MG63 (cell line): ENCODE results near the gene ICAM5. TPM values are rescaled to one million over a fixed set of nuclear protein-coding genes. Genes with fewer than 3 reads are reported as not detected.

Experiments
- DNase-seq: peaks from one replicate; pipeline ENCODE4 v3.0.0-alpha.2; 2020
- H3K27me3 ChIP-seq: fragments of 250-450 bp; sonication (Bioruptor Pico); 2 replicates; pipeline ENCODE4 v1.5.1; 2020; ENCODE audit warnings: mild to moderate bottlenecking, moderate library complexity
- H3K36me3 ChIP-seq: fragments of 250-450 bp; sonication (Bioruptor Pico); 2 replicates; pipeline ENCODE4 v1.5.1; 2020; ENCODE audit warnings: mild to moderate bottlenecking, moderate library complexity
- H3K4me3 ChIP-seq: fragments of 250-450 bp; sonication (Bioruptor Pico); 2 replicates; pipeline ENCODE4 v1.5.1; 2020; ENCODE audit warnings: mild to moderate bottlenecking, moderate library complexity
- H3K9me3 ChIP-seq: fragments of 250-450 bp; sonication (Bioruptor Pico); 2 replicates; pipeline ENCODE4 v1.5.1; 2020; ENCODE audit warnings: mild to moderate bottlenecking, moderate library complexity
- total RNA-seq: library from RNA; depleted of rRNA; stranded (reverse); fragments of >200 nt; shearing (Covaris generic); gene quantifications from 2 replicates; pipeline ENCODE4 v1.2.3, GENCODE V29; 2014; ENCODE audit warnings: low replicate concordance

The ICAM5 gene
- total RNA-seq, 1 experiment from 2014 or later: not detected

GRCh38 chr19:10295305-10295846 is 5.6 kb downstream of the ICAM5 start:
- DNase-seq: no peak
- Histone ChIP-seq H3K9me3 (no peaks in the 10 kb centered on the region), H3K4me3 (no peak overlapping the region), H3K36me3 (no peaks in the 10 kb centered on the region), H3K27me3 (peaks cover 56% of the 10 kb centered on the region)

DNA sequence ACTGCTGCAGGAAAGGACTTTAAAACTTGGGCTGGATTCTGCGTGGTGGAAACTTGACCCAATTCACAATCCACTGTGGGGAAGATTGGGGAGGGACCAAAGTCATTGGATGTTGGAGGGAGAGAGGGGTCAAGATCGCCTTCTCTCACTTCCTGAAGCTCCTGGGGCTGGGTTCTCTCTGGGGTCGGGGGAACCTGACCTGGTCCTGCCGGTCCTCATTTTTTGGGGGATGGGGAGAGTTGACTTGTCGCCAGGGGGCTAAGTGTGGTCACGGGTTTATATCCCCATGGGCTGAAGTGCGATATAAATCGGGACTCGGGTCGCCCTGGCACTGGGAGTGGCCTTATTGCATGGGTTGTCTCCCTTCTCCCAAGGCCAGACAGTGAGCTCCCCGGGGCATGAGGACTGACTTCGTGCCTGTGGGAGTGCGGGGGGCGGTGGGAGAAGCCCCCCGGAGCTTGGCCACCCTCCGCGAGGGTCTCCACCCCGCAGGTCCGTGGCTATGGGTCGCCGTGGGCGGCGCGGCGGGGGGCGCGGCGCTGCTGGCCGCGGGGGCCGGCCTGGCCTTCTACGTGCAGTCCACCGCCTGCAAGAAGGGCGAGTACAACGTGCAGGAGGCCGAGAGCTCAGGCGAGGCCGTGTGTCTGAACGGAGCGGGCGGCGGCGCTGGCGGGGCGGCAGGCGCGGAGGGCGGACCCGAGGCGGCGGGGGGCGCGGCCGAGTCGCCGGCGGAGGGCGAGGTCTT is 6.3 kb downstream of the ICAM5 start:
- no peaks in the 10 kb centered on the region for H3K9me3 ChIP-seq
- peaks cover 50% of the 10 kb centered on the region for H3K27me3 ChIP-seq
- no peak overlapping the region for H3K4me3 ChIP-seq
- no peak for DNase-seq
- no peaks in the 10 kb centered on the region for H3K36me3 ChIP-seq

DNA sequence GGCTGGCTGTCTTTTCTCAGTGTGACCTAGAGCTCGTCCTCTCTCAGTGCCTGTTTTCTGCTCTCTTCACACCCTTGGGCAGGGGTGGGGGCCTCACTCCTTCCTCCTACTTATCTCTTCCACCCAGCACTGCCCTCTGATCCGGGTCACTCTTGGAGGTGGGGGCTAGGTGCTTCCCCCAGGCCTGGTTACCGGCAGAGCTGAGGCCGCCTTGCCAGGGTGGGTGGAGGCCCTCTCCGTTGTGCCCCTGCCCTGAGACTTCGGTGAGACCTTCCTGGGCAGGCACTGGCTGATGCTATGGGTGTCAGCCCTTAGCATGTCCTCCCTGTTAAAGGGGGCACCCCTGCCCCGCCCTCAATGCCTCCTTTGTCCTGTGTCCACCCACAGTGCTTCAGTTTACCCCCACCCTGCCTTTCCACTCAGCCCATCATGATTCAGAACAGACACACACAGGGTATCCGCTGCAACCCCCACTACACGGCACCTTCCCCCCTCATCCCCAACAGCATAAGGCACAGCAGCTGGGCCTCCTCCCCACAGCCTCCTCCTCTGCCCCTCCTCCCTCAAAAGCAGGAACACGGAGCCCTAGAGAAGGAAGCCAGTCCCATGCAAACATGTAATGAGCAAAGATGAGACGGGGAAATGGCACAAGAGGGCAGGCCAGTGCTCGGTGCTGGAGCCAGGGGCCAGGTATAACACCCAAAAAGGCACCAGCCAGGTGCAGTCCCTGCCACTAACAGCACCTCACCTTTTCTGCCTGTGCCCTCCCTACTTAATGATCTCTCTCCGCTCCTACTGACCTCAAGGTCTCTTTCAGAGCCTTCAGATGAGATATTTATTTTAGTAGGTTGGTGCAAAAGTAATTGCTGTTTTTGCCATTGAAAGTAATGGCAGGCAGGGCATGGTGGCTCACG is 10.1 kb downstream of the ICAM5 start:
- DNase-seq: no peak
- Histone ChIP-seq H3K9me3 (no peaks in the 10 kb centered on the region), H3K27me3 (peaks cover 12% of the 10 kb centered on the region), H3K4me3 (no peak overlapping the region), H3K36me3 (no peaks in the 10 kb centered on the region)

DNA sequence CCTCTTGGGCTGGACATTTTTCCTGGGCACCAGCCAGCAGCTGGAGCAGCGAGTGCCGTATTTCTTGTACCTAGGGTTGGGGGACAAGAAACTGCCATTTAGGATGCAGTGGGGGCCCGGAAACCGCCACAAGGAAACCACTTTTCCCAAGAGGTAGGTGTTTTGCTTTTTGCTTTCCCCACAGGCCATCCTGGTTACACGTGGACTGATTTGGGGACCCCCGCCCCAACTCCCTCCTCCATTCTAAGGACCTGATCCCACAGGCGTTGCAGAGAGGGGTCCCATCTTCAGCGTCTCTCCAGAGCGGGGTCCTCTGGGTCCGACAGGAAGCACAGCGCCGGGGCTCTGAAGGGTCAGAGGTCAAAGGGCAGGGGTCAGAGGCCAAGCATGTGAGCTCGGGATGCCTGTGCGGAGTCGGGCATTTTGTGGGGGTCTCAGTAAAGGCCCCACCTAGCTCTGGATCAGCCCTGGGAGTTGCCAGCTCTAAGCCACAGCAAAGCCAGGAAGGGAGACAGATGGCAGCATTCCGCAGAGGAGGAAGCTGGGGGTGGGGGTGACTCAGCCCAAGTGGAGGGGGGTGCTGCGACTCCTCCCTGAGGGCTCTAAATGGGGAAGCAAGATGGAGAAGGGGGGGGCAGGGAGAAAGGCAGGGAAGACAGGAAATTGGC is 15.5 kb downstream of the ICAM5 start:
- Histone ChIP-seq H3K27me3 (no peaks in the 10 kb centered on the region; the same call in none of the 2 replicates), H3K4me3 (no peak overlapping the region), H3K36me3 (peaks cover 4% of the 10 kb centered on the region), H3K9me3 (no peaks in the 10 kb centered on the region)
- DNase-seq: peak; percentile 72

DNA sequence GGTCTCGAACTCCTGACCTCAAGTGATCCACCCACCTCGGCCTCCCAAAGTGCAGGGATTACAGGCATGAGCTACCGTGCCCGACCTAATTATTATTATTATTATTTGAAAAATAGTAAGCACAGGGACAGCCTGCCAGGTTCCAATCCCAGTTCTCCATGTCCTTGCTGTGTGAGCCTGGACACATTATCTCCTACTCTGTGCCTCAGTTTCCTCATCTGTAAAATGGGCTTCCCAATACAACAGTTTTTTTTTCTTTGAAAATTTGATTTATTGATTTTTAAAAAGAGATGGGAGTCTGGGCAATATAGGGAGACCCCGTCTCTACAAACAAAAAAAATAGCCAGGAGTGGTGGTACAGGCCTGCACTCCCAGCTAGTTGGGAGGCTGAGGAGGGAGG is 16.6 kb downstream of the ICAM5 start:
- Histone ChIP-seq H3K4me3 (no peak overlapping the region), H3K27me3 (no peaks in the 10 kb centered on the region; the same call in 1 of the 2 replicates), H3K9me3 (no peaks in the 10 kb centered on the region), H3K36me3 (peaks cover 9% of the 10 kb centered on the region)
- DNase-seq: no peak

- H3K4me3 ChIP-seq: no peak within 1 kb of the TSS
- no peaks in the 10 kb centered on the region for H3K9me3 ChIP-seq
- no peaks in the 10 kb centered on the region for H3K27me3 ChIP-seq
- no peak for DNase-seq
- H3K36me3 ChIP-seq: peaks cover 24% of the 10 kb centered on the region
These were observed 19.7 kb downstream of the ICAM5 start, which contains the start of gene ZGLP1 for GRCh38 chr19:10309423-10309822. Gene ZGLP1, minus strand, starts transcription at chr19:10309815.

DNA sequence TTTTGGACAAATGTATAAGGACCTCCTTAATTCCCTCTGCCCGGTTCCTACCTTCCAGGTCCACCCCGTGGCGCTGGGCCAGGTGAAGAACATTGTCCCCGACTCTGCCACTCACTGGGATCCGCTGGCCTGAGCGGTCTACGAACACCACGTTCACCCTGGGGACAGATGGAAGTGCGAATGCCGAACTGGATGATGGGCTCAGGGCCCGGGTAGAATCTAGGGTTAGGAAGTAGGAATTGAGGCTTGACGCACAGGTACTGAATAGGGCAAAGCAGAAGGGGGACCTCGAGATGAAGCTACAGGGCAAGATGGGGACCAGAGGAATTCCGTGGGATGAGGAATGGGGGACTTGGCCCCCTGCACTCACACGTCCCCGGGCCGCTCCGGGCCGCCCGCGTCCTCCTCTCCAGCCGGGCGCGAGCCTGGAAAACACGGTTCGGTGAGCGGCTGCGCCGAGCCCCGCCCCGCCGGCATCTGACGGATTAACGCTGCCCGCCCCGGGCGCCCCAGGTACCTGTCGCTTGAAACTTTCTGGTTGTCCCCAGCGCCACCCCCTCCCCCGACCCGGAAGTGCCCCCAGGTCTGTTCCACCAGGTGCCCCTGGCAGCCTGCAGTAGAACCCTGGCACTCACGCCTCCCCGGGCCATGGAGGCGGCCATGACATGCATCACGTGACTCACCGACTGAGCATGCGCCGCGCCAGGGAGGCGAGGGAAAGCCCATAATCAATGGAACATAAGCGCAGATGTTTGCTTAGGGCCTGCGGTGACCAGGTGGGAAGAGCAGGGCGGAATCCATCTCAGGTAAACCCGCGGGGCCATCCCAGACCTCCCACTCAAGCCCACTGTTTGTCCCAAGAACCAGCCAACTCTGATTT is 25.8 kb downstream of the ICAM5 start, which contains the start of gene FDX2:
FDX2 (minus strand) TSS at position 681 of the 880 bp plus-strand sequence; CDS start at position 662, 19 bp downstream.
- Histone ChIP-seq H3K36me3 (peaks cover 52% of the 10 kb centered on the region), H3K9me3 (no peaks in the 10 kb centered on the region), H3K4me3 (peak within 1 kb of the TSS; percentile 75), H3K27me3 (no peaks in the 10 kb centered on the region)
- peak; percentile 91 for DNase-seq

DNA sequence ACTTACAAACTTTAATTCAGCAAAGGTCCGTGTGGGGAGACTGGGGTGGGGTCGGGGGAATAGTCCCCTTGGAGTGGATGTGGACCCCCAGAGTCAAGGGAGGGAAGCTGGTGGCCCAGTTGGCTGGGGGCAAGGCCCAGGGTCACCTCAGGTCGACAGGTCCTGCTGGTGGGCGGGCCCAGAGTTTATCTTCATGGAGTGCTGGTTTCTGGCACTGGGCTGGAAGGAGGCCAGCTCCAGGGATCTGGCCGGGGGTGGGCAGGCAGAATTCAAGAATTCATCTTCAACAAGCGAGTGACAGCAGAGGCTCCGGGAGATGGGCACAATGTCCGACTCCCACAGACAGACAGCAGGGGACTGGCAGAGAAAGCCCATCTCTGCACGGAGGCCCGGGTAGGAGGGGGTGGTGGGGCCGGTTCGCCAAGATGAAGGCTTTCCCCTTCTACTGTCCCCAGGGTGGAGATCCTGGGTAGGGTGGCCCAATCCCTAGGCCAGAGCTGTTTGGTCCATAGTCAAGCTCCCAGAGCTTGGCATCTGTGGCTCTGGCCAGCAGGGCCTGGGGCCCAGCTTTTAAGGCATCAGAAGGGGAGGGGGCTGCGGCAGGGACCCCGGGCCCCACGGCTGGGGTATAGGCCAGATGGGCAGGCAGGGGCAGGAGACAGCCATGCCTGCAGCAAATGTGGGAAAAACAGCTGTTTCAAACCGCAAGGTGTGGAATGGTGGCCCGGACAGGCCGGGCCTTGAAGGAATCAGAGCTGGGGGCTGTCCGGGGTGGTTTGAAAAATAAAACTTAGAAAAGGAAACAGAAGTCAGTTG is 26.7 kb downstream of the ICAM5 start:
- no peaks in the 10 kb centered on the region for H3K9me3 ChIP-seq
- H3K27me3 ChIP-seq: no peaks in the 10 kb centered on the region
- H3K4me3 ChIP-seq: peak overlapping the region; percentile 75
- H3K36me3 ChIP-seq: peaks cover 56% of the 10 kb centered on the region
- DNase-seq: no peak

DNA sequence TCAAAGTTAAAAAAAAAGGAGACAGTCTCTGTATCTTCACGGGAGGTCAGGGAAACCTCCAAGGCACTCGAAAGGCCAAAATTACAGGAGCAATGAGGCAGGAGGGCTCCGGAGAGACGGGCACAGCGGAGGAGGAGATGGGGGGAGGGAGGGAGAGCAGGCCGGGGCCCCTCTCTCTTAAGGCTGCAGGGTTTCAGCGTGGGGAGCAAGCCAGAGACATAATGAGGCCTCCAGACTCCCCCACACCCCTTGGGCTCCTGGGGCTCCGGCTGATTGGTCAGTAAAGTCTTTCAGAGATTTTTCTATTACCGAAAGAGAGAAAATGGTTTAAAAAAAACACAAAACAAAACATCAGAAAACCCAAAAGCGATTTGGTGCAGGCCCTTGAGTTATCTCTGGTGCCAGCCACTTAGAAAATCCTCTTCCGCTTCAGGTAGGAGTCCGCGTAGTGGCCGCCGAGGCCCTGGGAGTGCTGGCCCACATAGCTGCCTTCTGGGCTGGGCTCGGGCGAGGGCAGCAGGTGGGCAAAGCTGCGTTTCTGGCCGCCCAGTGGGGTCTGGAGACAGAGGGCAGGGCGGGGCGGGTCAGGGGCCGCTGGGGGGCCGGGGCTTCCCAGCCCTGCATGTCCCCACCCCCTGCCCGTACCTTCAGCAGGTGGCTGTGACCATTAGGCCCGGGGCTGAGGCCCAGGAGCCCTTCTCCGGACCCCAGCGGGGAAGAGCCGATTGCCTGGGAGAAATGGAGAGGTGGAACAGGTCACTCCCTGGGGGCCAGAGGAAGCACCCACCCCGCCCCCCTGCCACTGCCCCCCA is 27.5 kb downstream of the ICAM5 start:
- Histone ChIP-seq H3K27me3 (no peaks in the 10 kb centered on the region), H3K9me3 (no peaks in the 10 kb centered on the region), H3K36me3 (peaks cover 63% of the 10 kb centered on the region), H3K4me3 (no peak overlapping the region)
- DNase-seq: no peak

GRCh38 chr19:10317857-10318462 is 28.2 kb downstream of the ICAM5 start:
- no peaks in the 10 kb centered on the region for H3K27me3 ChIP-seq
- H3K4me3 ChIP-seq: no peak overlapping the region
- no peak for DNase-seq
- no peaks in the 10 kb centered on the region for H3K9me3 ChIP-seq
- peaks cover 66% of the 10 kb centered on the region for H3K36me3 ChIP-seq

- DNase-seq: no peak
- no peaks in the 10 kb centered on the region for H3K9me3 ChIP-seq
- H3K4me3 ChIP-seq: no peak overlapping the region
- no peaks in the 10 kb centered on the region for H3K27me3 ChIP-seq
- peaks cover 69% of the 10 kb centered on the region for H3K36me3 ChIP-seq
These were observed 29.3 kb downstream of the ICAM5 start for GRCh38 chr19:10318807-10319682.

DNA sequence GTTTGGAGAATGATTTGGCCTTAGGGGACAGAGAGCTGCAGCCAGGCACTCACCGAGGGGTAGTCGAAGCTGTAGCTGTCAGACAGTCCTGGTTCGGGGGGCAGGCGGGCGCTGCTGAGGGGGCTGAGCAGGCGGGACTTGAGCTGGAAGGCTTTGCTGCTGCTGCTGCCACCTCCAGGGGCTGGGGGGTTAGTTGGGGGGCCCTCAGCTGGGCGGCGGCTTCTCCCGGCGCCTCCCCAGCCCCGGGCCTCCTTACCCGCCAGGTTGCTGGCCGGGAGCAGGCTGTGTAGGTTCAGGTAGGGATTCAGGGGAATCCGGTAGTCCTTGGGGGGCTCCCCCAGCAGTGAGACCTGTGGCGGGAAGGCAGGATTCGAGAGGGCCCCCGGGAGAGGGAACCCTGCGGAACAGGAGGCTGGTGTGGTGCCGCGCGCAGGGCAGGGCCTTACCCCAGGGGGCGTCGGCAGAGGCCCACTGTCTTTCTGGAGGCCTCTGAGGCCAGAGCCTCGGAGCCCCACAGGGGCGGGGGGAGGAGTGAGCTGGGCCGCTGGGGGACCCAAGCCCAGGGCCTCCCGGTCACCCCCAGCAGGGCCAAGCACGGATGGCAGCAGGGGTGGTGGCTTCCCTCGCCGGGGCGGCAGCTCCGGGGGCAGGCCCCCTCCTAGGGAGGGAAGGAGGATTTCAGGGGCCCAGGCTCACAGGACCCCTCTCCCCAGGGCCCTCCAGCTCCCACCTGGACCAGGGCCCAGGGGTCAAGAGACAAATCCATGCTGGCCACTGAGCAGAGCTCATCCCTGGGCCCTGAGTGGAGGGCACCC is 31.1 kb downstream of the ICAM5 start:
- Histone ChIP-seq H3K9me3 (no peaks in the 10 kb centered on the region), H3K27me3 (no peaks in the 10 kb centered on the region), H3K36me3 (peaks cover 84% of the 10 kb centered on the region), H3K4me3 (no peak overlapping the region)
- no peak for DNase-seq
